AG04449 (cell line): ENCODE data around the gene NDUFB6.

Experiments used
- CTCF ChIA-PET: fragments of 350-600 bp; formaldehyde crosslinking; extraction: SDS; loops from one replicate; lab custom pipeline; 2021; ENCODE audit warnings: antibody characterized with exemption; lab: Yijun Ruan, JAX
- POLR2A ChIA-PET: fragments of 400-600, 350-600 bp; formaldehyde crosslinking; extraction: SDS; loops from one replicate; lab custom pipeline; 2020; ENCODE audit warnings: antibody characterized with exemption, inconsistent platforms; lab: Yijun Ruan, JAX
- DNase-seq: peaks from one replicate; pipeline ENCODE4 v3.0.0-alpha.2; 2010; ENCODE audit warnings: low read depth, low spot score
- H3K4me3 ChIP-seq: 2 replicates; pipeline ENCODE4 v1.5.1; 2011; ENCODE audit warnings: low read depth, mild to moderate bottlenecking, control low read depth, low read length
- TF ChIP-seq, protein P1 (sequence below): IDR thresholded peaks from one replicate; pipeline ENCODE4 v1.5.1; 2011; ENCODE audit warnings: mild to moderate bottlenecking, moderate library complexity, low read length, control low read depth, inconsistent platforms; ENCODE audit not compliant: insufficient read depth; ENCODE audit errors: missing control alignments

NDUFB6 gene

GRCh38 chr9:32523910-32524309, 49.0 kb downstream of the NDUFB6 start:
- ChIA-PET POLR2A (no interaction called here), CTCF (interaction anchor here (4.2 kb wide), 1 partner anchor 144 kb away, joined by 19 read pairs; no protein-coding TSS in a partner anchor)
- H3K4me3 ChIP-seq = no peak overlapping the region
- TF ChIP-seq, protein P1, sequence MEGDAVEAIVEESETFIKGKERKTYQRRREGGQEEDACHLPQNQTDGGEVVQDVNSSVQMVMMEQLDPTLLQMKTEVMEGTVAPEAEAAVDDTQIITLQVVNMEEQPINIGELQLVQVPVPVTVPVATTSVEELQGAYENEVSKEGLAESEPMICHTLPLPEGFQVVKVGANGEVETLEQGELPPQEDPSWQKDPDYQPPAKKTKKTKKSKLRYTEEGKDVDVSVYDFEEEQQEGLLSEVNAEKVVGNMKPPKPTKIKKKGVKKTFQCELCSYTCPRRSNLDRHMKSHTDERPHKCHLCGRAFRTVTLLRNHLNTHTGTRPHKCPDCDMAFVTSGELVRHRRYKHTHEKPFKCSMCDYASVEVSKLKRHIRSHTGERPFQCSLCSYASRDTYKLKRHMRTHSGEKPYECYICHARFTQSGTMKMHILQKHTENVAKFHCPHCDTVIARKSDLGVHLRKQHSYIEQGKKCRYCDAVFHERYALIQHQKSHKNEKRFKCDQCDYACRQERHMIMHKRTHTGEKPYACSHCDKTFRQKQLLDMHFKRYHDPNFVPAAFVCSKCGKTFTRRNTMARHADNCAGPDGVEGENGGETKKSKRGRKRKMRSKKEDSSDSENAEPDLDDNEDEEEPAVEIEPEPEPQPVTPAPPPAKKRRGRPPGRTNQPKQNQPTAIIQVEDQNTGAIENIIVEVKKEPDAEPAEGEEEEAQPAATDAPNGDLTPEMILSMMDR = no peak
- no peak for DNase-seq

DNA sequence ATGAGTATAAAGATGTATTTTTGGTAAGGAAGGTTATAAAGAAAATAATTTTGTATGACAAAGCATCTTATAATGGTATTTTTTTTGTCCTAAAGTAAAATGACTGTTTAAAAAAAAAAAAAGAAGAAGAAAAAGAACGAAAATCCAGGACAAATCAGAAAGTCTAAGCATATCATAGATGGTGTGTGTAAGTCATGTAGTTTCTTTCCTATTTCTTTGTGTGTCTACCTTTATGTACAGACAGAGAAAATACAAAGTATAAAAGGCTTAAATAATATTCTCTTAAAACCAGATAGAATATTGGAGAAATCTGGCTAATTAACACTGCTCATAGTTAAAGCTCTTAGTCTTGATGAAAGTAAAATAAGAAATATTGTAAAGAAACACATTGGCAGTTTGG, 54.7 kb downstream of the NDUFB6 start:
- POLR2A ChIA-PET = no interaction called here
- no peak overlapping the region for H3K4me3 ChIP-seq
- no peak for DNase-seq
- TF ChIP-seq, protein P1 = no peak
- CTCF ChIA-PET = no interaction called here

GRCh38 chr9:32516241-32516640, 56.7 kb downstream of the NDUFB6 start:
- DNase-seq = no peak
- TF ChIP-seq, protein P1 = no peak
- no peak overlapping the region for H3K4me3 ChIP-seq
- ChIA-PET POLR2A (no interaction called here), CTCF (interaction anchor here (1.2 to 1.8 kb wide), 2 partner anchors 10 to 137 kb away, joined by 3 to 8 read pairs; partner anchors contain the start of gene RIGI)

- TF ChIP-seq, protein P1 = no peak
Measured at GRCh38 chr9:32508728-32509127, 64.2 kb downstream of the NDUFB6 start.

DNA sequence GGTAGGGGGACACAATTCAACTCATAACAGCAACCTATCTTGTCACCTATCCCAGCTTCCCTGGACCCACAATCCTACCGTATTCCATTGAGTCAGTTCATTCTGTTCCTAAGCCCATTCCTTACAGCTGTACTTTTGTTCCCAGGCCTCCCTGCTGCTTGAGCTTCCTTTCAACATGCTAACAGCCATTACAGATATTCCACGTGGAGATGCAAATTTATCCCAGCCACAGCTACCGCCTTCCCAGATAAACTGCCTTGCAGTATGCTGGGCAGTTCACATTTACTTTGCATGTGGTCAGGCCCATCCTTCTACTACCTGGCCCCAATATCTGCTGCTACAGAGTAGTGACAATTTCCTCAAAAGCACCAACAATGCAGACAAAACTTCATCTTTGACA, 70.0 kb downstream of the NDUFB6 start:
- H3K4me3 ChIP-seq = no peak overlapping the region
- no peak for DNase-seq
- POLR2A ChIA-PET = interaction anchor here (1.0 kb wide), 1 partner anchor 20 kb away, joined by 3 read pairs; no protein-coding TSS in a partner anchor
- TF ChIP-seq, protein P1 = no peak
- CTCF ChIA-PET = interaction anchor here (1.2 kb wide), 3 partner anchors 23 to 124 kb away, joined by 3 to 5 read pairs (median 3); partner anchors contain the start of gene RIGI

More at GRCh38 chr9:32508728-32509127, 64.2 kb downstream of the NDUFB6 start:
- DNase-seq = no peak
- ChIA-PET POLR2A (no interaction called here), CTCF (interaction anchor here (1.8 to 2.0 kb wide), 2 partner anchors 76 to 130 kb away, joined by 4 to 7 read pairs; no protein-coding TSS in a partner anchor)
- no peak overlapping the region for H3K4me3 ChIP-seq
